DND-41 (cell line): ENCODE results near the gene KDELR1.

Experiments used
- ATAC-seq: fragments of 200-7000 bp; cut with Tn5 transposase; 3 replicates; pipeline ENCODE4 v1.9.1; 2021; ENCODE audit warnings: low read depth; ENCODE audit not compliant: insufficient read depth
- DNase-seq: peaks from one replicate; pipeline ENCODE4 v3.0.0-alpha.2; 2020
- H2AFZ ChIP-seq: 2 replicates; pipeline ENCODE4 v1.6.0; 2012; ENCODE audit warnings: low read depth, low read length
- H3K27ac ChIP-seq: 2 replicates; pipeline ENCODE4 v1.5.1; 2012; ENCODE audit warnings: low read length, inconsistent platforms
- H3K27me3 ChIP-seq: fragments of 200-600 bp; sonication (generic); 2 replicates; pipeline ENCODE4 v1.6.0; 2012; ENCODE audit warnings: low read length, mild to moderate bottlenecking, inconsistent platforms; ENCODE audit not compliant: insufficient read depth, poor library complexity
- H3K36me3 ChIP-seq: 2 replicates; pipeline ENCODE4 v1.5.1; 2012; ENCODE audit warnings: low read length, inconsistent platforms; ENCODE audit not compliant: insufficient read depth
- H3K4me1 ChIP-seq: 2 replicates; pipeline ENCODE4 v1.5.1; 2012; ENCODE audit warnings: mild to moderate bottlenecking, low read length; ENCODE audit not compliant: insufficient read depth
- H3K4me2 ChIP-seq: 2 replicates; pipeline ENCODE4 v1.6.0; 2012; ENCODE audit warnings: mild to moderate bottlenecking, moderate library complexity, low read length, inconsistent platforms; ENCODE audit not compliant: insufficient read depth
- H3K4me3 ChIP-seq, 2 experiments: fragments of 200-600 bp in 1 of 2; shearing (Covaris generic) in 1 of 2; 2 replicates each; pipeline ENCODE4 v1.5.1; 2012 to 2016; ENCODE audit warnings: inconsistent platforms in 2 of 2, low read length in 2 of 2, mild to moderate bottlenecking in 2 of 2, low read depth in 1 of 2, moderate library complexity in 1 of 2
- H3K79me2 ChIP-seq: 2 replicates; pipeline ENCODE4 v1.6.0; 2012; ENCODE audit warnings: low read length, inconsistent platforms; ENCODE audit not compliant: insufficient read depth
- H3K9ac ChIP-seq: 2 replicates; pipeline ENCODE4 v1.6.0; 2012; ENCODE audit warnings: low read depth, mild to moderate bottlenecking, inconsistent platforms, low read length, moderate library complexity
- H3K9me3 ChIP-seq: 2 replicates; pipeline ENCODE4 v1.5.1; 2012; ENCODE audit warnings: low read length, moderate library complexity, mild to moderate bottlenecking, inconsistent platforms; ENCODE audit not compliant: insufficient read depth, severe bottlenecking
- H4K20me1 ChIP-seq: 2 replicates; pipeline ENCODE4 v1.6.0; 2012; ENCODE audit warnings: low read length; ENCODE audit not compliant: insufficient read depth
- CTCF ChIP-seq: IDR thresholded peaks from 2 replicates; pipeline ENCODE4 v1.5.1; 2012; ENCODE audit warnings: borderline replicate concordance, low read length, moderate library complexity, mild to moderate bottlenecking; ENCODE audit not compliant: poor library complexity, severe bottlenecking; ENCODE audit errors: extremely low read depth
- EZH2 ChIP-seq: IDR thresholded peaks from 3 replicates; pipeline ENCODE4 v1.6.1; 2012; ENCODE audit warnings: borderline replicate concordance, low read depth, mild to moderate bottlenecking, moderate library complexity, low read length, inconsistent platforms; ENCODE audit not compliant: severe bottlenecking

KDELR1 gene

GRCh38 chr19:48419158-48419920 lies 28.0 kb upstream of the KDELR1 start:
- no peak overlapping the region for H2AFZ ChIP-seq
- no peak overlapping the region for H3K4me3 ChIP-seq
- peak; percentile 67 for DNase-seq
- H3K79me2 ChIP-seq = no peaks in the 10 kb centered on the region
- H3K4me1 ChIP-seq = no peaks in the 10 kb centered on the region
- H3K27me3 ChIP-seq = no peaks in the 10 kb centered on the region
- no peaks in the 10 kb centered on the region for H3K9me3 ChIP-seq
- H3K27ac ChIP-seq = no peak overlapping the region
- ATAC-seq = peak; percentile 84
- H4K20me1 ChIP-seq = no peaks in the 10 kb centered on the region
- TF ChIP-seq EZH2 (no peak), CTCF (no peak)
- no peak overlapping the region for H3K9ac ChIP-seq
- H3K4me2 ChIP-seq = no peak overlapping the region
- no peaks in the 10 kb centered on the region for H3K36me3 ChIP-seq

- H3K4me3 ChIP-seq = no peak overlapping the region
- H3K4me2 ChIP-seq = no peak overlapping the region
- no peaks in the 10 kb centered on the region for H3K36me3 ChIP-seq
- no peaks in the 10 kb centered on the region for H4K20me1 ChIP-seq
- H3K27ac ChIP-seq = no peak overlapping the region
- TF ChIP-seq EZH2 (no peak), CTCF (no peak)
- H3K9ac ChIP-seq = no peak overlapping the region
- H3K9me3 ChIP-seq = no peaks in the 10 kb centered on the region
- DNase-seq (no peak), ATAC-seq (no peak)
- H3K27me3 ChIP-seq = no peaks in the 10 kb centered on the region
- H3K4me1 ChIP-seq = no peaks in the 10 kb centered on the region
- H3K79me2 ChIP-seq = no peaks in the 10 kb centered on the region
- H2AFZ ChIP-seq = no peak overlapping the region
These were observed 27.1 kb upstream of the KDELR1 start for GRCh38 chr19:48418317-48419064.

DNA sequence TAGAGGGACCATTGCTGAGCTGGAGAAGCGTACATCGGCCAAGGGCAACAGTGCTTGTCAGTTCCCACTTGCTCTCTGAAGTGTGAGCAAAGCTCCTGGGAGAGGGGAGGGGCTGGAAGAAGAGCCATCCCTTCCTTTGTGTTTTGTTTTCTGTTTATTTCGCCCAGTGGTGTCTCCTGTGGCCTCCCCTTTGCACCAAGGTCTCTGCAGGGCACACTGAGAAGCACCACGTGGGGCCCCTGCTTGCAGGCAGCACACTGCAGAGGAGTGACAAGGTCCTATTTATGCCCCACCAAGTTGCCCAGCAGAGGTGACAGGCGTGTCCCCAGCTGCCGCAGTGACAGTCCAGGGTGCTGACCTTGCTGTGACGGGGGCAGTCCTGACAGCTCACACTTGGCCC lies 26.1 kb upstream of the KDELR1 start:
- no peak overlapping the region for H3K27ac ChIP-seq
- H3K36me3 ChIP-seq = no peaks in the 10 kb centered on the region
- ATAC-seq = no peak
- TF ChIP-seq CTCF = no peak
- TF ChIP-seq EZH2 = no peak
- no peaks in the 10 kb centered on the region for H3K27me3 ChIP-seq
- H3K79me2 ChIP-seq = no peaks in the 10 kb centered on the region
- no peaks in the 10 kb centered on the region for H3K4me1 ChIP-seq
- no peak for DNase-seq
- H2AFZ ChIP-seq = no peak overlapping the region
- H4K20me1 ChIP-seq = no peaks in the 10 kb centered on the region
- no peak overlapping the region for H3K4me3 ChIP-seq
- no peaks in the 10 kb centered on the region for H3K9me3 ChIP-seq
- no peak overlapping the region for H3K4me2 ChIP-seq
- H3K9ac ChIP-seq = no peak overlapping the region
